Karpas-422 (cell line): Measurements from ENCODE around the gene WWOX. TPM values are rescaled to one million over a fixed set of nuclear protein-coding genes. Genes with fewer than 3 reads are reported as not detected.

Experiments
- DNase-seq: peaks from one replicate; pipeline ENCODE4 v3.0.0-alpha.2; 2015
- H2AFZ ChIP-seq: fragments of 200-600 bp; sonication (generic); 2 replicates; pipeline ENCODE4 v1.6.1; 2014; ENCODE audit warnings: antibody characterized with exemption, low read length, mixed read lengths
- H3K27ac ChIP-seq: fragments of 200-600 bp; sonication (generic); 2 replicates; pipeline ENCODE4 v1.5.1; 2014; ENCODE audit warnings: mild to moderate bottlenecking, low read length, moderate library complexity
- H3K27me3 ChIP-seq: fragments of 200-600 bp; sonication (generic); 2 replicates; pipeline ENCODE4 v1.6.1; 2014; ENCODE audit warnings: low read length, mixed read lengths
- H3K36me3 ChIP-seq: fragments of 200-600 bp; sonication (generic); 2 replicates; pipeline ENCODE4 v1.6.1; 2014; ENCODE audit warnings: low read length, mixed read lengths; ENCODE audit not compliant: insufficient read depth
- H3K4me1 ChIP-seq: fragments of 200-600 bp; sonication (generic); 2 replicates; pipeline ENCODE4 v1.6.1; 2014; ENCODE audit warnings: mild to moderate bottlenecking, low read length, mixed read lengths
- H3K4me2 ChIP-seq: fragments of 200-600 bp; sonication (generic); 2 replicates; pipeline ENCODE4 v1.6.1; 2014; ENCODE audit warnings: low read length, low read depth, mild to moderate bottlenecking; ENCODE audit not compliant: poor library complexity, severe bottlenecking
- H3K4me3 ChIP-seq: fragments of 200-600 bp; sonication (generic); 2 replicates; pipeline ENCODE4 v1.5.1; 2014; ENCODE audit warnings: mild to moderate bottlenecking, antibody characterized with exemption, low read length, mixed read lengths
- H3K79me2 ChIP-seq: fragments of 200-600 bp; sonication (generic); 2 replicates; pipeline ENCODE4 v1.6.1; 2014; ENCODE audit warnings: mild to moderate bottlenecking, low read length, mixed read lengths
- H3K9ac ChIP-seq: fragments of 200-600 bp; sonication (generic); 2 replicates; pipeline ENCODE4 v1.6.0; 2014; ENCODE audit warnings: low read length
- H3K9me2 ChIP-seq: fragments of 200-600 bp; sonication (generic), shearing (Covaris generic); replicated peaks from 2 replicates; pipeline ENCODE4 v1.6.0; 2014; ENCODE audit warnings: mild to moderate bottlenecking, low read length, moderate library complexity; ENCODE audit not compliant: insufficient read depth
- H3K9me3 ChIP-seq: fragments of 300-700, 200-600 bp; sonication (generic); 2 replicates; pipeline ENCODE4 v1.6.1; 2014; ENCODE audit warnings: low read length, mixed read lengths
- H4K20me1 ChIP-seq: fragments of 200-600 bp; sonication (generic); 2 replicates; pipeline ENCODE4 v1.6.1; 2014; ENCODE audit warnings: mild to moderate bottlenecking, antibody characterized with exemption, low read length, low read depth; ENCODE audit not compliant: insufficient read depth
- total RNA-seq: library from RNA; depleted of rRNA; stranded (reverse); fragments of >200 nt; shearing (Covaris generic); gene quantifications from 2 replicates; pipeline ENCODE4 v1.2.3, GENCODE V29; 2014; ENCODE audit warnings: low replicate concordance

The WWOX gene
- total RNA-seq, 1 experiment from 2014 or later, result 66.2 TPM

DNA sequence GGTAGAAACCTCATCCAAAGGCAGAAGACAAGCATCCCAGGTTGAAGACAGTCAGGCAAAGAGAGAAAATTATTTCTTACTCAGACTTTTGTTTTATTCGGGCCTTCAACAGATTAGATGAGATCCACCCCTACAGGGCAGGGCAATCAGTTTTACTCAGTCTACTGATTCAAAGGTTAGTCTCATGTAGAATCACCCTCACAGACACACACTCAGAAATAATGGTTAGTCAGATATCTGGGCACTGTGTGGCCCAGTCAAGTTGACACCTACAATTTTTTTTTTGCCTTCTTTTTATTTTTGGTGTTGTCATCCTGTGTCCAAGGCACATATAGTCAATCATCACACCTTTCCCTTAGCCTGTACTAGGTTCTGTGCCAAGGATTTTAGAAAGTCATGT, 729.8 kb downstream of the WWOX start:
- no peak for DNase-seq
- H3K4me2 ChIP-seq, result no peak overlapping the region
- no peak overlapping the region for H2AFZ ChIP-seq
- no peak overlapping the region for H3K9ac ChIP-seq
- no peak overlapping the region for H3K4me3 ChIP-seq
- H3K4me1 ChIP-seq, result no peaks in the 10 kb centered on the region
- no peaks in the 10 kb centered on the region for H4K20me1 ChIP-seq
- peaks cover 19% of the 10 kb centered on the region for H3K9me3 ChIP-seq
- H3K36me3 ChIP-seq, result no peaks in the 10 kb centered on the region
- no peaks in the 10 kb centered on the region for H3K9me2 ChIP-seq
- H3K27me3 ChIP-seq, result no peaks in the 10 kb centered on the region
- H3K79me2 ChIP-seq, result no peaks in the 10 kb centered on the region
- no peak overlapping the region for H3K27ac ChIP-seq

DNA sequence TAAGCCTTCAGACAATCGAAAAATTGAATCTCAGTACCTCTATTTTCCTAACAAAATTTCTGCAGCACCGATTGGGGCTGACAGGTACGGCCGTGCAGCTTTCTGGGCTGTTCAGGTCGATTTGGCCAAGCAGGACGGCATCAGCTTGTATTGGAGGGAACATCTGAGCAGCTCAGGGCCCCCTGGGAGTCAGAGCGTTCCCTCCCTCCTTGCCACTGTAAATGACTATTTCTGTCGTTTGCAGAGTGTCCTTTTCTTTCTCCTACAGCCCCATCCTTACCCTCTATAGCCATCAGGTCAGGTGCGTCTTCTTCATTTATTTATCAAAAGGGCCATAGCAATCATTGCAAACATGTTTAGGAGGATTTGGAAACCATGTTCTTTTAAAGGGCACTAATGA, 731.1 kb downstream of the WWOX start:
- Histone ChIP-seq H3K4me2 (no peak overlapping the region), H3K27me3 (no peaks in the 10 kb centered on the region), H2AFZ (no peak overlapping the region), H3K4me3 (no peak overlapping the region), H3K79me2 (no peaks in the 10 kb centered on the region), H3K9me3 (peaks cover 19% of the 10 kb centered on the region), H3K27ac (no peak overlapping the region), H3K9ac (no peak overlapping the region), H3K4me1 (no peaks in the 10 kb centered on the region), H4K20me1 (no peaks in the 10 kb centered on the region), H3K9me2 (no peaks in the 10 kb centered on the region), H3K36me3 (no peaks in the 10 kb centered on the region)
- DNase-seq, result no peak

DNA sequence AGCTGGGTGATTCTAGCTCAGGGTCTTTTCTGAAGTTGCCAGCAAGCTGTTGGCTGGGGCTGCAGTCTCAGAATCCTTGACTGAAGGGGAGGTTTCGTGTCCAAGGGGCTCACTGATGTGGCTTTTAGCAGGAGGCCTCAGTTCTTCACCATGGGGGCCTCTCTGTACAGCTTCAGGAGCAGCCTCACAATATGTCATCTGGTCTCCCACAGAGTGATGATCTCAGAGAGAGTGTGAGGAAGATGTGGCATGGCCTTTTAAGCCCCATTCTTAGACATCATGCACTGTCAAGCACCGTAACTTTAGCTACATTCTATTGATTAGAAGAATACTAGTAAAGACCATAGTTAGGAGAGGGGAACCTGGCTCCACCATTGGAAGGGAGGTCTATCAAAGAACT, 732.6 kb downstream of the WWOX start:
- no peaks in the 10 kb centered on the region for H3K36me3 ChIP-seq
- H3K9me3 ChIP-seq, result peaks cover 14% of the 10 kb centered on the region
- no peaks in the 10 kb centered on the region for H3K79me2 ChIP-seq
- no peaks in the 10 kb centered on the region for H3K4me1 ChIP-seq
- no peak overlapping the region for H3K4me3 ChIP-seq
- H4K20me1 ChIP-seq, result no peaks in the 10 kb centered on the region
- no peak overlapping the region for H3K9ac ChIP-seq
- no peak overlapping the region for H3K27ac ChIP-seq
- H2AFZ ChIP-seq, result no peak overlapping the region
- no peak overlapping the region for H3K4me2 ChIP-seq
- H3K27me3 ChIP-seq, result no peaks in the 10 kb centered on the region
- no peaks in the 10 kb centered on the region for H3K9me2 ChIP-seq
- no peak for DNase-seq

DNA sequence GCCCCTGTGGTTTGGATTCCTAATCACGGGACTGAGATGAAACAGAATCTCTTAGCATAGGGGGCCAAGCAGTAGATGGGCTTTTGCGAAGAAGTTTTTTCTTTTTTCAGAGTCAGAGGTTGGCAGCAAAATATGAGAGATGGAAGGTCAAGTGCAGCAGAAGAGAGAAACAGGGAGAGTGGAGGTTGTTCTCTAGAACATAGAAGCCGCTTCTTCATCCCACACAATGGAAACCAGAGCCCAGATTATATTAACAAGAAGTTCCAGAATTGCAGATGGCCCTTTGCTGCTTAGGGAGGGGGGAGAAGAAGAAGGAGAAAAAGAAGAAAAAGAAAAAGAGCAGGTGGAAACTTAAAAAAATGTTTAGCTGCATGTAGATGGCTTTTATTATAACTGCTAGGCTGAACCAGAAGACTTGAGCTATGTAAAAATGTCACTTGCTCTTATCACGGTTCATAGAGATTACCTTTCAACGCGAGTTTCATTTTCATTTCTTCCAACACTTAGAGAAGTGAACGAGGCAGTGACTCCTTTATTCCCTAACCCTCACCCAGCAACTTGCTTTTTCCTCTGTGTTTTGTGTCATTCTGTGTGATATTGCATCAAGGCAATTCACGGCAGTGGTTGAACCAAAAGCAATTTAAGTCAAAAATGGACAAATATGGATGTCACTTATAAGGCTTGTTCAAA, 737.5 kb downstream of the WWOX start:
- Histone ChIP-seq H3K9me2 (no peaks in the 10 kb centered on the region), H3K79me2 (no peaks in the 10 kb centered on the region), H3K4me3 (no peak overlapping the region), H3K4me1 (no peaks in the 10 kb centered on the region), H2AFZ (no peak overlapping the region), H3K9ac (no peak overlapping the region), H3K36me3 (no peaks in the 10 kb centered on the region), H3K9me3 (peaks cover 5% of the 10 kb centered on the region; the same call in 1 of the 2 replicates), H3K27ac (no peak overlapping the region), H3K4me2 (no peak overlapping the region), H3K27me3 (no peaks in the 10 kb centered on the region), H4K20me1 (no peaks in the 10 kb centered on the region)
- DNase-seq, result no peak

- no peaks in the 10 kb centered on the region for H3K36me3 ChIP-seq
- DNase-seq, result no peak
- H3K4me2 ChIP-seq, result no peak overlapping the region
- H3K4me1 ChIP-seq, result no peaks in the 10 kb centered on the region
- no peak overlapping the region for H3K9ac ChIP-seq
- H3K9me2 ChIP-seq, result no peaks in the 10 kb centered on the region
- H3K4me3 ChIP-seq, result no peak overlapping the region
- no peaks in the 10 kb centered on the region for H3K27me3 ChIP-seq
- no peaks in the 10 kb centered on the region for H3K79me2 ChIP-seq
- H2AFZ ChIP-seq, result no peak overlapping the region
- H4K20me1 ChIP-seq, result no peaks in the 10 kb centered on the region
- H3K9me3 ChIP-seq, result peaks cover 5% of the 10 kb centered on the region; the same call in 1 of the 2 replicates
- no peak overlapping the region for H3K27ac ChIP-seq
Measured at GRCh38 chr16:78837706-78838105, 738.3 kb downstream of the WWOX start.

DNA sequence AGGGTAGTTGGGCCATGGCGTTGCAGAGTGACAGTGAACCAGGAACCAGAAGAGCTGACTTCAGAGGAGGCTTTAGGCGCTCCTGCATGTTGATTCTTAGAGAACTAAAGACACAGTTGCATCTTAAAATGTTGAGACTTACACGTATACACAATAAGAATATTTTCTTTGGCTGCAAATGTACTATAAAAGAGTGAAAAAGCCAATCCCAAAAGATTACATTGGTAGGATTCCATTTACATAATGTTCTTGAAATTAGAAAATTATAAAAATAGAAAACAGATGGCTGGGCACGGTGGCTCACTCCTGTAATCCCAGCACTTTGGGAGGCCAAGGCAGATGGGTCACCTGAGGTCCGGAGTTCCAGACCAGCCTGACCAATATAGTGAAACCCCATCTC, 738.8 kb downstream of the WWOX start:
- Histone ChIP-seq H3K4me2 (no peak overlapping the region), H3K9me2 (no peaks in the 10 kb centered on the region), H4K20me1 (no peaks in the 10 kb centered on the region), H3K79me2 (no peaks in the 10 kb centered on the region), H3K9ac (no peak overlapping the region), H3K27ac (no peak overlapping the region), H3K36me3 (no peaks in the 10 kb centered on the region), H2AFZ (no peak overlapping the region), H3K4me1 (no peaks in the 10 kb centered on the region), H3K4me3 (no peak overlapping the region), H3K27me3 (no peaks in the 10 kb centered on the region), H3K9me3 (peaks cover 5% of the 10 kb centered on the region; the same call in 1 of the 2 replicates)
- DNase-seq, result no peak

DNA sequence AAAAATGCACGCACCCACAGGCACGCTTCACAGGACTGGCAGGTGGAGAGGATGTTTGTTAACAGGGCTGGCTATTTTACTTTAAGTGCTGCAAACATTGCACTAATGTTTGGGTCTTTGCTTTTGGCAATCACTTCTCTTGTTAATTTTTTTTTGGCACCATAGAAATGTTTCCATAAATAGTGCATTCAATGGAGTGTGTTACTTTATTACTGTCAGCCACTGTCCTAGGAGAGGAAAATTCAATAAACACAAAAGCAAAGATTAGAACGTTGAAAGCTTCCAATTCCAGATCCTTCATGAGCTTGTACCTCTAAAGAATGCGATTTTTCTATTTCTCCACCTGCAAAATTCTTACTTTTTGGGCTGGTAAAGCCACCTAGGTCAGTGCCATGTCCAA, 743.5 kb downstream of the WWOX start:
- no peak overlapping the region for H3K4me3 ChIP-seq
- no peak overlapping the region for H3K9ac ChIP-seq
- H3K4me1 ChIP-seq, result no peaks in the 10 kb centered on the region
- H2AFZ ChIP-seq, result no peak overlapping the region
- no peaks in the 10 kb centered on the region for H4K20me1 ChIP-seq
- peaks cover 8% of the 10 kb centered on the region; the same call in 1 of the 2 replicates for H3K9me3 ChIP-seq
- H3K9me2 ChIP-seq, result no peaks in the 10 kb centered on the region
- H3K4me2 ChIP-seq, result no peak overlapping the region
- no peak for DNase-seq
- H3K27me3 ChIP-seq, result no peaks in the 10 kb centered on the region
- H3K27ac ChIP-seq, result no peak overlapping the region
- no peaks in the 10 kb centered on the region for H3K36me3 ChIP-seq
- no peaks in the 10 kb centered on the region for H3K79me2 ChIP-seq

DNA sequence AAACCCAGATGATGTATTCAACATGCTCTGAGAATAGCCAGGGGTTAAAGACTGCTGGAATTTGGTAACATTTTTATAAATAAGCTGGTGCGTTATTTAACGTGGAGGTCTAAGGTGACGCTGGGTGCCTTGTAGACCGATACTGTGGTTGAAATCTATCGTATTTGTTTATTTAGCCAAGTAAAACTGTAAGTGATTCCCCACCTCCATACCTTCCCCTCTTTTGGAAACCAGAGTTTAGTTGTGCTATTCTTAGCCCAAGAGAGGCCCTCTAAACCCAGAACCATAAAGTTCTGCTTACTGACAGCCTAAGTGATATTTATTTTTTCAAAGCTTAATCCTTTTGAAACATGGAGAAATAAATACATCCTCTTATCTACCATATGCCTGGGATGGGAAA, 744.5 kb downstream of the WWOX start:
- no peak for DNase-seq
- Histone ChIP-seq H3K36me3 (no peaks in the 10 kb centered on the region), H3K79me2 (no peaks in the 10 kb centered on the region), H3K4me3 (no peak overlapping the region), H4K20me1 (no peaks in the 10 kb centered on the region), H3K27ac (no peak overlapping the region), H3K9me3 (peaks cover 8% of the 10 kb centered on the region; the same call in 1 of the 2 replicates), H3K4me2 (no peak overlapping the region), H3K9me2 (no peaks in the 10 kb centered on the region), H3K27me3 (no peaks in the 10 kb centered on the region), H3K9ac (no peak overlapping the region), H3K4me1 (no peaks in the 10 kb centered on the region), H2AFZ (no peak overlapping the region)
